ENCODE data around the gene MED13L. TPM values are rescaled to one million over a fixed set of nuclear protein-coding genes. Genes with fewer than 3 reads are reported as not detected.

Gene MED13L
- total RNA-seq, 2 donors from 2014 or later: 88.9 to 140 TPM

DNA sequence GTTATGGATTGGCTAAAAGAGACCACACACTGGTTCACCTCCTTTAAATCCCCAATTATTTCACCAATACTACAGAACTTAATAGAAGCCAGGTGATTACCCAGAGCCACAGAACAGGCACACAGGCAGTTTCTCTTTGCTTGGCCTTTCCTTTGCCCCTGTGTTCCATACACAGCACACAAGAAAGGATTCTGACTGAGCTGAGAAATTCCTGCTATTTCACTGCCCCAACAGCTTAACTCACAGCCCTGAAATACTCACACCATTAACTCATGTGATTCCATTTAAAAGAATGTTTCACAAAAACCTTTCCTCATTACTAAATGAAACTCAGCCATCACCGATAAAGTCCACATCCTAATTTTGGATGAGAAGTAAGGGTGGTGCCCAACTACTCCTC, 133.6 kb downstream of the MED13L start:
- intact Hi-C loops (cut with DNase I): no loop called here
- no peaks in the 10 kb centered on the region for H3K36me3 ChIP-seq
- no peak overlapping the region for H3K4me3 ChIP-seq
- no peak overlapping the region for H3K27ac ChIP-seq
- WGBS: 67% methylated on average over 1 of the region's 1 CpG
- no peaks in the 10 kb centered on the region for H3K9me3 ChIP-seq
- DNase-seq (ENCODE audit: low spot score): no peak
- peaks cover 4% of the 10 kb centered on the region for H3K4me1 ChIP-seq (replicated peaks)
- H3K27me3 ChIP-seq (replicated peaks; ENCODE audit: insufficient read depth): no peaks in the 10 kb centered on the region
- TF ChIP-seq, protein P1, sequence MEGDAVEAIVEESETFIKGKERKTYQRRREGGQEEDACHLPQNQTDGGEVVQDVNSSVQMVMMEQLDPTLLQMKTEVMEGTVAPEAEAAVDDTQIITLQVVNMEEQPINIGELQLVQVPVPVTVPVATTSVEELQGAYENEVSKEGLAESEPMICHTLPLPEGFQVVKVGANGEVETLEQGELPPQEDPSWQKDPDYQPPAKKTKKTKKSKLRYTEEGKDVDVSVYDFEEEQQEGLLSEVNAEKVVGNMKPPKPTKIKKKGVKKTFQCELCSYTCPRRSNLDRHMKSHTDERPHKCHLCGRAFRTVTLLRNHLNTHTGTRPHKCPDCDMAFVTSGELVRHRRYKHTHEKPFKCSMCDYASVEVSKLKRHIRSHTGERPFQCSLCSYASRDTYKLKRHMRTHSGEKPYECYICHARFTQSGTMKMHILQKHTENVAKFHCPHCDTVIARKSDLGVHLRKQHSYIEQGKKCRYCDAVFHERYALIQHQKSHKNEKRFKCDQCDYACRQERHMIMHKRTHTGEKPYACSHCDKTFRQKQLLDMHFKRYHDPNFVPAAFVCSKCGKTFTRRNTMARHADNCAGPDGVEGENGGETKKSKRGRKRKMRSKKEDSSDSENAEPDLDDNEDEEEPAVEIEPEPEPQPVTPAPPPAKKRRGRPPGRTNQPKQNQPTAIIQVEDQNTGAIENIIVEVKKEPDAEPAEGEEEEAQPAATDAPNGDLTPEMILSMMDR (IDR thresholded peaks at IDR 0.05): no peak
- TF ChIP-seq POLR2A (IDR thresholded peaks at IDR 0.05) (no peak), POLR2AphosphoS5 (IDR thresholded peaks at IDR 0.05) (no peak)

DNA sequence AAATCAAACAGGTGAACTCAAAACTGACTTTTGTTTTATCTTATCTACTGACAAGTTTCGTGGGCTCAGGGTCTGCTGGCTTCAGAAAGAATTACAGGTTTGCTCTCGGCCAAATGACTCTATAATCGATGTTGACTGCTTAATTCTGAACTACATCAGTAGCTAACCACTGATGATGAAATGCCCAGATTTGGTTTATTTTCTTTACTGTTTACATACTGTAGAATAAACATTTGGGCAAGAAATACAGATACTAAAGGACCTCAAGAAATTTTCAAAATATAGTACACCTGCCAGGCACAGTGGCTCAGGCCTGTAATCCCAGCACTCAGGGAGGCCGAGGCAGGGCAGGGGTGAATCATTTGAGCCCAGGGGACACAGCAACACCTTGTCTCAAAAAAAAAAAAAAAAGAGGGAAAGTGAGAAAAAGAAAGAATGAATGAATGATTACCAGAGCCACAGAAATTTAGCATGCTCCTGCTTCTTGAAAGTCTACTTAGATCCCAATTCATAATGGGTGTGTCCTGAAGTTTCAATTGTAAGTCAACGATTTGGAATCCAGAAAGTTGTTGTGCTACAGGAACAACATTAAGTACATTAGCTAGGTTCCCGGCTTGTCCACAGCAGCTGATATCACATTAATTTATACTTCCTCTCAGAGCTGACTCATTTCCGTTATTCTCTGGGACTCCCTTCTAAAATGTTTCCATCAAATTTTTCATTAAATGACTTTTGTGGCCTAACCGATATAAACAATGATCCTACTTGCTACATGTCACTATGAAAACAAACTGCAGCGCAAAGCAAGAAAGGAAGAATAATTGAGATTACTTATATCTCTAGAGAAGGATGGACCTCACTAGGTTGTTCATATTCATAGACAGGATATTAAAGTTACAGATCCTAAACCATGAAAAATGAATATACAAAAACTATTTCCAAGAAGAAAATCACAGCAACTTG, 134.3 kb downstream of the MED13L start:
- H3K27ac ChIP-seq: no peak overlapping the region
- no peak overlapping the region for H3K4me3 ChIP-seq
- intact Hi-C loops (cut with DNase I): no loop called here
- TF ChIP-seq, protein P1 (IDR thresholded peaks at IDR 0.05): no peak
- TF ChIP-seq POLR2AphosphoS5 (IDR thresholded peaks at IDR 0.05) (no peak), POLR2A (IDR thresholded peaks at IDR 0.05) (no peak)
- peaks cover 4% of the 10 kb centered on the region for H3K4me1 ChIP-seq (replicated peaks)
- no peak for DNase-seq (ENCODE audit: low spot score)
- H3K27me3 ChIP-seq (replicated peaks; ENCODE audit: insufficient read depth): no peaks in the 10 kb centered on the region
- H3K9me3 ChIP-seq: no peaks in the 10 kb centered on the region
- 68% methylated on average over 9 of the region's 9 CpGs for WGBS
- no peaks in the 10 kb centered on the region for H3K36me3 ChIP-seq

DNA sequence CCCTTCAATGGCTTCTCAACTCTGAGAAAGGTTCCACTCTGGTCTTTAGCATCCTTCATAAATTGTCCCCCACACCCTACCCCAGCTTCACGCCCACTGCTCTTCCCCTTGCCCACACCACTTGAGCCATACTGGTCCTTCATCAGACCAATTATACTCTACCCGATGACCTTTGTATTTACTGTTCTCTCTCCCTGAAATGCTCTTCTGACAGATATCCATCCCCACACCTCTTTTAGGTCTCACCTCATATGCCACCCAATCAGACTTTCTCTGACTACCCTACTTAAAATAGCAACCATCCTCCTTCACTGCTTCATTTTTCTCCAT, 135.7 kb downstream of the MED13L start:
- 94% methylated on average over 2 of the region's 2 CpGs for WGBS
- H3K4me1 ChIP-seq (replicated peaks): peaks cover 4% of the 10 kb centered on the region

DNA sequence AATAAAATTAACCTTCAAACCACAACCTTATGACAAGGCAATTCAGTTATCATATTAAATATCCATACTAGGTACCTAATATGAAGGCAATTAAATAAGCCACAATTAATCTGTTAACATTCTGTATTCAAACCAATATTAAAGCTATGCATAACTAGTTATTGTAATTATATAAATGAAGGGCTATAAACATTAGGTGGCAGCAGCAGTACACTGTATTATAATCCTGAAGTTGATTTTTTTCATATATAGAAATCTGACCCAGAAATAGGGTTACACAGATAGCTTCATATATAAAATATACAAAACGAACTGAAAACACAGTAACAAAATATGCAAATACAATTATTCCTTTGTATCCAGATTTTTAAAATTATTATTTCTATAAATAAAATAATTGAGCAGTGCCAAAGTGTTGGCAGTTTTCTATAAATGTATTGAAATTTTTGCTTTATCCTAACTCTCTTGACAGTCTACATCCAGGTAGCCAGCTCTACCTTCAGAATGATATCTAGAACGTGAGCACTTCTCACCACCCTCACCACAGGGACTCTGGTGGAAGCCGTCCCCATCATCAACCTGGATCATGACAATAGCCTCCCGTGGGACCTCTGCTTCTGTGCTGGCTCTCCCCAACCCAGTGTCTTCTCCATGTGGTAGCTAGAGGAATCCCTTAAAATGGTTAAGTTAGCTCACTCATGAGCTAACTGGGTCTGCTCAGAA, 136.2 kb downstream of the MED13L start:
- TF ChIP-seq POLR2AphosphoS5 (IDR thresholded peaks at IDR 0.05): no peak
- H3K9me3 ChIP-seq: no peaks in the 10 kb centered on the region
- no peaks in the 10 kb centered on the region for H3K27me3 ChIP-seq (replicated peaks; ENCODE audit: insufficient read depth)
- DNase-seq (ENCODE audit: low spot score): no peak
- 89% methylated on average over 4 of the region's 4 CpGs for WGBS
- intact Hi-C loops (cut with DNase I): no loop called here
- no peaks in the 10 kb centered on the region for H3K36me3 ChIP-seq
- H3K4me3 ChIP-seq: no peak overlapping the region
- H3K27ac ChIP-seq: no peak overlapping the region
- H3K4me1 ChIP-seq (replicated peaks): peaks cover 4% of the 10 kb centered on the region

More for the DNA sequence above, 135.7 kb downstream of the MED13L start:
- H3K4me3 ChIP-seq: no peak overlapping the region
- intact Hi-C loops (cut with DNase I): no loop called here
- no peaks in the 10 kb centered on the region for H3K36me3 ChIP-seq
- H3K9me3 ChIP-seq: no peaks in the 10 kb centered on the region
- H3K27me3 ChIP-seq (replicated peaks; ENCODE audit: insufficient read depth): no peaks in the 10 kb centered on the region
- H3K27ac ChIP-seq: no peak overlapping the region
- TF ChIP-seq, protein P1 (IDR thresholded peaks at IDR 0.05): no peak
- TF ChIP-seq POLR2A (IDR thresholded peaks at IDR 0.05): no peak
- no peak for TF ChIP-seq POLR2AphosphoS5 (IDR thresholded peaks at IDR 0.05)
- DNase-seq (ENCODE audit: low spot score): no peak

DNA sequence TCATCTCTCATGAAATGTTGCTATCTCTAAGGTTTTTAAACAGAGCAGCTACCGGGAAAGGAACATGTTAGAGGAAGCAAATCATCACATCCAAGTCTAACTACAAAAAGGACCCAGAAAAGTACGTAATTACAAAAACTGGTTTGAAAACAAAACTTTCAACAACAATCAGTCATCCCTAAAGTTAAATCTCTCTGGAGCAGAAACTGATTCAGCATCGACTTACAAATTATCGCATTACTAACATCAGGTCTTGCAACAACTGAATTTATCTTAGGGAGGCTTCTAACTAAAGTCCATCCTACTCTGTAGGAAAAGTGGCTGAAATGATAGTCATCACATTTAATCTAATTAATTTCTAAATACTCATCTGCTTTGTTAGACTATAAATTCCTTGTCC, 137.0 kb downstream of the MED13L start:
- intact Hi-C loops (cut with DNase I): no loop called here
- Histone ChIP-seq H3K4me3 (no peak overlapping the region), H3K4me1 (replicated peaks) (peaks cover 4% of the 10 kb centered on the region), H3K27ac (no peak overlapping the region), H3K36me3 (no peaks in the 10 kb centered on the region), H3K27me3 (replicated peaks; ENCODE audit: insufficient read depth) (no peaks in the 10 kb centered on the region), H3K9me3 (no peaks in the 10 kb centered on the region)
- TF ChIP-seq POLR2AphosphoS5 (IDR thresholded peaks at IDR 0.05): no peak
- TF ChIP-seq, protein P1 (IDR thresholded peaks at IDR 0.05): no peak
- TF ChIP-seq POLR2A (IDR thresholded peaks at IDR 0.05): no peak
- WGBS: 77% methylated on average over 4 of the region's 4 CpGs
- no peak for DNase-seq (ENCODE audit: low spot score)
